HFFc6 (cell line): ENCODE measurements around the gene MYOM1. TPM values are rescaled to one million over a fixed set of nuclear protein-coding genes. Genes with fewer than 3 reads are reported as not detected.

Experiments
- DNase-seq: peaks from one replicate; pipeline ENCODE4 v3.0.0-alpha.2; 2018
- H3K27ac Mint-ChIP-seq: 2 replicates; pipeline ENCODE4 v1.8.0; 2020; ENCODE audit warnings: mild to moderate bottlenecking, mixed read lengths
- H3K27me3 Mint-ChIP-seq: 2 replicates; pipeline ENCODE4 v1.8.0; 2021; ENCODE audit warnings: mild to moderate bottlenecking, moderate library complexity, mixed read lengths; ENCODE audit not compliant: insufficient read depth
- H3K36me3 Mint-ChIP-seq: 2 replicates; pipeline ENCODE4 v1.8.0; 2021; ENCODE audit warnings: low read depth, mixed read lengths
- H3K4me1 Mint-ChIP-seq: 2 replicates; pipeline ENCODE4 v1.8.0; 2020; ENCODE audit warnings: low read depth, mixed read lengths
- H3K4me3 Mint-ChIP-seq: 2 replicates; pipeline ENCODE4 v1.8.0; 2020; ENCODE audit warnings: mild to moderate bottlenecking, moderate library complexity, mixed read lengths
- H3K9me3 Mint-ChIP-seq: 2 replicates; pipeline ENCODE4 v1.8.0; 2020; ENCODE audit warnings: mild to moderate bottlenecking, mixed read lengths
- CTCF ChIP-seq: fragments of 200-600 bp; sonication (generic); IDR thresholded peaks from 2 replicates; pipeline ENCODE4 v1.5.0; 2021; ENCODE audit warnings: antibody characterized with exemption, mild to moderate bottlenecking
- total RNA-seq, 6 experiments: library from RNA; stranded (reverse); fragmentation: NEBNext Ultra II Directional; extraction: Animal tissue kit (Norgen Biotek cat#: 25700); gene quantifications; 2 replicates in 1 of 6; 3 replicates in 5 of 6; pipeline ENCODE4 v1.2.3, GENCODE V29; 2021

The MYOM1 gene
- total RNA-seq, 6 experiments from 2014 or later = 0.03 to 0.14 (median 0.06) TPM; not detected in 2

DNA sequence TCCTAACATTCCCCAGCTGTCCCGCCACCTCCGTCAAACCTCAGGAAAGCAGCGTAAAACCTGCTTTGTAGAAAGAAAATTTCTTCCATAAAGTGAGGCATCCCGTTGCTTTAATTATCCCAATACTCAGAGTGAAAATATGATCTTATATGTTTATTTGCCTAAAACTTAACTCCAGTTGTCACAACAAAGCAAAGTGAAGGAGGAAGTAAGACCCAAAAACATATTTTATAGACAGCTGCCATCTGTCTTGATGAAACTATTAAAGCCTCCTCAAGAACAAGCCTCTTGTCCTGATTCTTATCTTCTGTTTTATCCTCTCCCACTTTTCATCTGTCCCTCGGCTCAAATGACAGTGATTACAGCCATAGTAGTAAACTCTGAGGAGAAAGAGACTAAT lies 177.9 kb downstream of the MYOM1 start:
- Mint-ChIP-seq H3K27ac (no peak overlapping the region), H3K27me3 (no peaks in the 10 kb centered on the region; the same call in 1 of the 2 replicates), H3K36me3 (no peaks in the 10 kb centered on the region), H3K9me3 (no peaks in the 10 kb centered on the region), H3K4me3 (no peak overlapping the region), H3K4me1 (peaks cover 7% of the 10 kb centered on the region)
- no peak for DNase-seq
- no peak for TF ChIP-seq CTCF

GRCh38 chr18:3040881-3041280 lies 178.9 kb downstream of the MYOM1 start:
- Mint-ChIP-seq H3K27ac (no peak overlapping the region), H3K4me3 (no peak overlapping the region), H3K9me3 (no peaks in the 10 kb centered on the region), H3K36me3 (no peaks in the 10 kb centered on the region), H3K27me3 (no peaks in the 10 kb centered on the region; the same call in 1 of the 2 replicates), H3K4me1 (peaks cover 7% of the 10 kb centered on the region)
- no peak for DNase-seq
- TF ChIP-seq CTCF = no peak

DNA sequence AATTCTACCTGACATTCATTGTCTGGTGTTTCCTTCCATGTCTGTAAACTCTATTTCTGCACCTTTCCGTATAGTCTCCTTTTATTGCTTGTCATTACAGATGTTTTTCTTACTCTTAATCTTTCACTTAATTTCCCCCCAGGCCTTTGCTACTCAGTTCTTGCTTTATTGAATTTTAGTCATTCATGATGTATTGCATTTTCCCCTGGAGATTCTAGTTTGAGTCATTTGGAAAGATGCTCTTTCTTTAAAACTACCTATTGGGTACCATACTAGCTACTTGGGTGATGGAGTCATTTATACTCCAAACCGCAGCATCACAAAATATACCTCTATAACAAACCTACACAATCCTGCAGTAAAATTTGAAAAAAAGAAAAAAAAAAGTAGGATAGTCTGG lies 179.6 kb downstream of the MYOM1 start:
- H3K4me3 Mint-ChIP-seq = no peak overlapping the region
- no peak for DNase-seq
- no peak for TF ChIP-seq CTCF
- H3K4me1 Mint-ChIP-seq = peaks cover 7% of the 10 kb centered on the region
- H3K27me3 Mint-ChIP-seq = no peaks in the 10 kb centered on the region; the same call in 1 of the 2 replicates
- H3K36me3 Mint-ChIP-seq = no peaks in the 10 kb centered on the region
- no peak overlapping the region for H3K27ac Mint-ChIP-seq
- H3K9me3 Mint-ChIP-seq = no peaks in the 10 kb centered on the region

DNA sequence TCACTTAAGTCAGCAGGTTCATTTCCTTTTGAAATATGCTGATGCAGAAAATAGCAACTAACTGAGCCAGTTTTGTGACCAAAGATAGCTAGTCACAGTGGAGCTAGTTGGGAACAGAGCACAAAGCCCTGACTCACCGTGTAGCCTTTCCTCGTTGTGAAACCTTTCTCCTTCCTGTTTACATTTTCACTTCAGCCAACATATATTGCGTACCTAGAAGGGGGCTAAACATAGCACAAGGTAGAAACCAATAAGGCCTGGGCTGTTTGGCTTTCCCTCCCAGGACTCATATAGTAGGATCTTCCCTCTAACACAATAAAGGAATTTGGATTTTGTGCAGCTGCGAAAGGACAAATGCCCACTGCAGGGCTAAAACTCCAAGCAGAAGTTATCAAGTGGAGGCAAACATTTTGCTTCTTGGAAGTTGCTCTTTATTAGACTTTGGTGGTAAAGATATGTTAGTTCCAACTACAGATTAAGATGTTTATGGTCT lies 182.3 kb downstream of the MYOM1 start:
- peaks cover 7% of the 10 kb centered on the region for H3K4me1 Mint-ChIP-seq
- H3K27ac Mint-ChIP-seq = peak overlapping the region; percentile 12
- no peaks in the 10 kb centered on the region for H3K9me3 Mint-ChIP-seq
- H3K27me3 Mint-ChIP-seq = no peaks in the 10 kb centered on the region; the same call in 1 of the 2 replicates
- TF ChIP-seq CTCF = no peak
- peak; percentile 61 for DNase-seq
- 0 out of 2 replicates have a peak overlapping the region, but pooled peaks have one; percentile 1 for H3K4me3 Mint-ChIP-seq
- H3K36me3 Mint-ChIP-seq = no peaks in the 10 kb centered on the region

- Mint-ChIP-seq H3K4me3 (no peak overlapping the region), H3K4me1 (peaks cover 11% of the 10 kb centered on the region), H3K9me3 (no peaks in the 10 kb centered on the region), H3K27ac (no peak overlapping the region), H3K36me3 (no peaks in the 10 kb centered on the region), H3K27me3 (no peaks in the 10 kb centered on the region; the same call in none of the 2 replicates)
- no peak for DNase-seq
- no peak for TF ChIP-seq CTCF
Measured at GRCh38 chr18:3036108-3036507, 183.7 kb downstream of the MYOM1 start.
